K562 (cell line): ENCODE measurements around the gene FAM53B. TPM values are rescaled to one million over a fixed set of nuclear protein-coding genes. Genes with fewer than 3 reads are reported as not detected.
A peak's percentile ranks its signal among the peaks of the same experiment; 100 is the strongest.

Experiments used
- ARNT ChIP-seq, 2 experiments: fragments of 450-650 bp; IDR thresholded peaks; 2 replicates each; pipeline ENCODE4 v1.6.1; 2016; ENCODE audit warnings: mild to moderate bottlenecking in 1 of 2
- ATF3 ChIP-seq, 2 experiments: fragments of 450-650 bp in 1 of 2; sonication (generic) in 1 of 2; formaldehyde crosslinking in 1 of 2; IDR thresholded peaks in 1 of 2; conservative IDR thresholded peaks in 1 of 2; 2 replicates each; pipeline versions ENCODE4 v1.6.1 to v1.8.1; 2016 to 2023; ENCODE audit warnings: mild to moderate bottlenecking in 2 of 2, moderate library complexity in 2 of 2, inconsistent platforms in 1 of 2, missing genetic modification reagents in 1 of 2
- FOXP4 ChIP-seq: sonication (generic); formaldehyde crosslinking; IDR thresholded peaks from 2 replicates; pipeline ENCODE4 v1.8.0; 2022; ENCODE audit warnings: mild to moderate bottlenecking, missing genetic modification reagents, borderline replicate concordance
- JUND ChIP-seq, 2 experiments: IDR thresholded peaks; 2 replicates in 1 of 2; 3 replicates in 1 of 2; pipeline ENCODE4 v1.6.1; 2011; ENCODE audit warnings: borderline replicate concordance in 2 of 2, low read depth in 2 of 2, low read length in 2 of 2, improper control_type of control experiment in 1 of 2, missing biosample characterization in 1 of 2, missing genetic modification characterization in 1 of 2, missing genetic modification reagents in 1 of 2
- L3MBTL2 ChIP-seq: fragments of 450-650 bp; IDR thresholded peaks from 2 replicates; pipeline ENCODE4 v1.6.1; 2016; ENCODE audit warnings: mild to moderate bottlenecking, moderate library complexity
- MEIS2 ChIP-seq: fragments of 450-650 bp; IDR thresholded peaks from 2 replicates; pipeline ENCODE4 v1.6.1; 2014; ENCODE audit warnings: mild to moderate bottlenecking; ENCODE audit not compliant: partially characterized antibody
- NFYB ChIP-seq: IDR thresholded peaks from 2 replicates; pipeline ENCODE4 v1.6.1; 2011; ENCODE audit warnings: mild to moderate bottlenecking, moderate library complexity; ENCODE audit not compliant: insufficient read length; ENCODE audit errors: extremely low read depth
- POLR2G ChIP-seq: fragments of 200-400 bp; formaldehyde crosslinking; IDR thresholded peaks from 2 replicates; pipeline ENCODE4 v1.6.1; 2017; ENCODE audit warnings: low read depth, mild to moderate bottlenecking, antibody characterized with exemption, low read length, moderate library complexity
- RCOR1 ChIP-seq, 2 experiments: IDR thresholded peaks; 2 replicates each; pipeline ENCODE4 v1.6.1; 2012; ENCODE audit warnings: low read depth in 2 of 2, low read length in 2 of 2, borderline replicate concordance in 1 of 2, improper control_type of control experiment in 1 of 2
- SIN3A ChIP-seq, 2 experiments: fragments of 150-350 bp in 1 of 2; IDR thresholded peaks; 2 replicates each; pipeline ENCODE4 v1.6.1; 2011 to 2016; ENCODE audit warnings: borderline replicate concordance in 2 of 2, low read depth in 2 of 2, low read length in 2 of 2, mild to moderate bottlenecking in 2 of 2, moderate library complexity in 2 of 2; ENCODE audit not compliant: control insufficient read depth in 1 of 2
- SP2 ChIP-seq: IDR thresholded peaks from 2 replicates; pipeline ENCODE4 v1.6.1; 2011; ENCODE audit warnings: mild to moderate bottlenecking, low read depth, low read length, moderate library complexity; ENCODE audit not compliant: poor library complexity, severe bottlenecking; ENCODE audit errors: extremely low read depth
- TAL1 ChIP-seq: fragments of 450-650 bp; IDR thresholded peaks from 2 replicates; pipeline ENCODE4 v1.6.1; 2016; ENCODE audit warnings: mild to moderate bottlenecking
- TCF15 ChIP-seq: fragments of 250-450 bp; sonication (Bioruptor Pico); IDR thresholded peaks from 2 replicates; pipeline ENCODE4 v1.8.0; 2022; ENCODE audit warnings: moderate library complexity, mild to moderate bottlenecking, inconsistent platforms
- TCF7 ChIP-seq: sonication (generic); IDR thresholded peaks from 2 replicates; pipeline ENCODE4 v1.6.1; 2016; ENCODE audit warnings: antibody characterized with exemption, borderline replicate concordance
- ZKSCAN3 ChIP-seq: fragments of 250-450 bp; sonication (Bioruptor Pico); IDR thresholded peaks from 2 replicates; pipeline ENCODE4 v1.4.0; 2020
- ZNF644 ChIP-seq: fragments of 200-800 bp; sonication (Bioruptor generic); IDR thresholded peaks from 2 replicates; pipeline ENCODE4 v1.6.1; 2016; ENCODE audit warnings: low read depth, missing genetic modification characterization, missing compliant biosample characterization
- polyA plus RNA-seq, 8 experiments: library from polyadenylated mRNA; depleted of rRNA in 4 of 8; stranded (reverse) in 5 of 8; unstranded in 3 of 8; fragments of >200 nt; fragmentation: Nextera tagmentation in 2 of 8; fragmentation: Illumina TruSeq in 1 of 8; extraction: Ambion mirVana in 2 of 8; extraction: Trizol in 1 of 8; gene quantifications; 2 replicates each; pipeline versions ENCODE4 v1.2.1 to v1.2.3, GENCODE V29; 2011 to 2014; ENCODE audit warnings: inconsistent platforms in 1 of 8, missing spikeins in 1 of 8
- total RNA-seq, 7 experiments: library from RNA; depleted of rRNA in 6 of 7; stranded (reverse); fragments of >200 nt in 6 of 7; fragmentation: Illumina TruSeq in 2 of 7; extraction: Trizol in 2 of 7; gene quantifications; 2 replicates each; pipeline versions ENCODE4 v1.2.1 to v1.2.3, GENCODE V29; 2011 to 2021; ENCODE audit warnings: low replicate concordance in 1 of 7
- TF ChIP-seq, protein P1 (sequence below), 2 experiments: fragments of 250-450 bp in 1 of 2; fragments of 450-650 bp in 1 of 2; sonication (Bioruptor Pico) in 1 of 2; IDR thresholded peaks; 2 replicates each; pipeline versions ENCODE4 v1.6.1 to v1.8.0; 2016 to 2021; ENCODE audit warnings: mild to moderate bottlenecking in 2 of 2, moderate library complexity in 2 of 2, missing compliant biosample characterization in 1 of 2, missing genetic modification characterization in 1 of 2
- TF ChIP-seq, protein P2 (sequence below): sonication (generic); formaldehyde crosslinking; IDR thresholded peaks from 2 replicates; pipeline ENCODE4 v1.8.0; 2022; ENCODE audit warnings: mild to moderate bottlenecking, missing genetic modification reagents
- TF ChIP-seq, protein P3 (sequence below): sonication (generic); IDR thresholded peaks from 2 replicates; pipeline ENCODE4 v1.6.1; 2016

Gene FAM53B
- total and polyA plus RNA-seq, 9 of the 15 experiments (the other 6 are each of a cell fraction or from before 2014, with no cell fraction given), result 0.03 to 16.5 (median 5.0) TPM

GRCh38 chr10:124693801-124694416 lies 50.3 kb downstream of the FAM53B start (continued):
- TF ChIP-seq ATF3 (IDR thresholded peaks at IDR 0.05), result no peak
- no peak for TF ChIP-seq ATF3 (CRISPR knock-in tag; conservative IDR thresholded peaks at IDR 0.05)
- TF ChIP-seq TAL1, result peak; percentile 73; the same call in 1 of the 2 replicates
- peak; percentile 34 for TF ChIP-seq MEIS2
- TF ChIP-seq SP2, result no peak
- peak; percentile 21; the same call in 1 of the 2 replicates for TF ChIP-seq JUND (IDR thresholded peaks at IDR 0.05; ENCODE audit: borderline replicate concordance, low read depth, low read length)
- no peak; the same call in 2 of the 3 replicates for TF ChIP-seq JUND (tag; IDR thresholded peaks at IDR 0.05; ENCODE audit: borderline replicate concordance, low read depth, low read length)
- TF ChIP-seq, protein P1, sequence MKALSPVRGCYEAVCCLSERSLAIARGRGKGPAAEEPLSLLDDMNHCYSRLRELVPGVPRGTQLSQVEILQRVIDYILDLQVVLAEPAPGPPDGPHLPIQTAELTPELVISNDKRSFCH (CRISPR knock-in tag; IDR thresholded peaks at IDR 0.05), result no peak
- TF ChIP-seq, protein P1 (tag; IDR thresholded peaks at IDR 0.05), result no peak
- no peak for TF ChIP-seq TCF7
- no peak for TF ChIP-seq L3MBTL2
- TF ChIP-seq ARNT (IDR thresholded peaks at IDR 0.05), result no peak
- TF ChIP-seq RCOR1 (IDR thresholded peaks at IDR 0.05; ENCODE audit: borderline replicate concordance in 1 of 2, low read depth in 2 of 2, low read length in 2 of 2), result 0 out of 4 replicates have a peak, but pooled peaks of 1 of the 2 experiments have one; percentile 20
- no peak for TF ChIP-seq POLR2G
- TF ChIP-seq ZNF644 (tag), result no peak
- no peak for TF ChIP-seq ZKSCAN3
- TF ChIP-seq, protein P2, sequence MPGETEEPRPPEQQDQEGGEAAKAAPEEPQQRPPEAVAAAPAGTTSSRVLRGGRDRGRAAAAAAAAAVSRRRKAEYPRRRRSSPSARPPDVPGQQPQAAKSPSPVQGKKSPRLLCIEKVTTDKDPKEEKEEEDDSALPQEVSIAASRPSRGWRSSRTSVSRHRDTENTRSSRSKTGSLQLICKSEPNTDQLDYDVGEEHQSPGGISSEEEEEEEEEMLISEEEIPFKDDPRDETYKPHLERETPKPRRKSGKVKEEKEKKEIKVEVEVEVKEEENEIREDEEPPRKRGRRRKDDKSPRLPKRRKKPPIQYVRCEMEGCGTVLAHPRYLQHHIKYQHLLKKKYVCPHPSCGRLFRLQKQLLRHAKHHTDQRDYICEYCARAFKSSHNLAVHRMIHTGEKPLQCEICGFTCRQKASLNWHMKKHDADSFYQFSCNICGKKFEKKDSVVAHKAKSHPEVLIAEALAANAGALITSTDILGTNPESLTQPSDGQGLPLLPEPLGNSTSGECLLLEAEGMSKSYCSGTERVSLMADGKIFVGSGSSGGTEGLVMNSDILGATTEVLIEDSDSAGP (CRISPR knock-in tag), result no peak
- TF ChIP-seq, protein P3, sequence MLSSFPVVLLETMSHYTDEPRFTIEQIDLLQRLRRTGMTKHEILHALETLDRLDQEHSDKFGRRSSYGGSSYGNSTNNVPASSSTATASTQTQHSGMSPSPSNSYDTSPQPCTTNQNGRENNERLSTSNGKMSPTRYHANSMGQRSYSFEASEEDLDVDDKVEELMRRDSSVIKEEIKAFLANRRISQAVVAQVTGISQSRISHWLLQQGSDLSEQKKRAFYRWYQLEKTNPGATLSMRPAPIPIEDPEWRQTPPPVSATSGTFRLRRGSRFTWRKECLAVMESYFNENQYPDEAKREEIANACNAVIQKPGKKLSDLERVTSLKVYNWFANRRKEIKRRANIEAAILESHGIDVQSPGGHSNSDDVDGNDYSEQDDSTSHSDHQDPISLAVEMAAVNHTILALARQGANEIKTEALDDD, result no peak
- TF ChIP-seq TCF15 (CRISPR knock-in tag), result no peak
- TF ChIP-seq SIN3A (IDR thresholded peaks at IDR 0.05; ENCODE audit: borderline replicate concordance in 2 of 2, control insufficient read depth in 1 of 2, low read depth in 2 of 2, low read length in 2 of 2), result no peak
- no peak for TF ChIP-seq NFYB
- TF ChIP-seq FOXP4 (CRISPR knock-in tag), result no peak
